Effector memory CD8-positive, alpha-beta T cell (primary cell): ENCODE data around the gene CAMTA1.

ENCODE experiments used
- ATAC-seq: fragments of 150-1000 bp; cut with Tn5 transposase; replicated peaks from 2 replicates; pipeline ENCODE4 v1.10.0; 2021; ENCODE audit warnings: mild to moderate bottlenecking, moderate library complexity
- DNase-seq, 3 experiments: peaks; one replicate each; pipeline ENCODE4 v3.0.0; 2021
- H3K27ac Mint-ChIP-seq, 2 donors: one replicate each; pipeline ENCODE4 v1.8.0; 2022; ENCODE audit warnings: mild to moderate bottlenecking in 2 of 2, mixed read lengths in 2 of 2, moderate library complexity in 2 of 2
- H3K27me3 Mint-ChIP-seq, 2 donors: one replicate each; pipeline ENCODE4 v1.8.0; 2022; ENCODE audit warnings: mixed read lengths in 2 of 2
- H3K36me3 Mint-ChIP-seq: one replicate; pipeline ENCODE4 v1.8.0; 2022; ENCODE audit warnings: mild to moderate bottlenecking, moderate library complexity, mixed read lengths; ENCODE audit not compliant: insufficient read depth
- H3K4me1 Mint-ChIP-seq, 2 donors: one replicate each; pipeline ENCODE4 v1.8.0; 2022; ENCODE audit warnings: low read depth in 2 of 2, mixed read lengths in 2 of 2
- H3K4me3 Mint-ChIP-seq, 2 donors: one replicate each; pipeline ENCODE4 v1.8.0; 2022; ENCODE audit warnings: mild to moderate bottlenecking in 2 of 2, mixed read lengths in 2 of 2, moderate library complexity in 2 of 2
- H3K9me3 Mint-ChIP-seq, 2 donors: one replicate each; pipeline ENCODE4 v1.8.0; 2022; ENCODE audit warnings: mixed read lengths in 2 of 2

CAMTA1 gene

GRCh38 chr1:6937048-6937447 lies 151.8 kb downstream of the CAMTA1 start:
- Mint-ChIP-seq H3K27me3 (peaks cover 0 to 8% of the 10 kb centered on the region in 2 donors), H3K36me3 (no peaks in the 10 kb centered on the region), H3K27ac (no peak overlapping the region), H3K9me3 (no peaks in the 10 kb centered on the region), H3K4me3 (no peak overlapping the region), H3K4me1 (no peaks in the 10 kb centered on the region)
- ATAC-seq = no peak
- DNase-seq = no peak

GRCh38 chr1:6939363-6939762 lies 154.1 kb downstream of the CAMTA1 start:
- H3K4me1 Mint-ChIP-seq = no peaks in the 10 kb centered on the region
- H3K27me3 Mint-ChIP-seq = peaks cover 1 to 5% of the 10 kb centered on the region in 2 donors
- no peak overlapping the region for H3K4me3 Mint-ChIP-seq
- ATAC-seq = no peak
- DNase-seq = no peak
- H3K36me3 Mint-ChIP-seq = no peaks in the 10 kb centered on the region
- H3K27ac Mint-ChIP-seq = no peak overlapping the region
- H3K9me3 Mint-ChIP-seq = no peaks in the 10 kb centered on the region

GRCh38 chr1:6941786-6942185 lies 156.5 kb downstream of the CAMTA1 start:
- no peaks in the 10 kb centered on the region for H3K36me3 Mint-ChIP-seq
- no peak overlapping the region for H3K4me3 Mint-ChIP-seq

GRCh38 chr1:6942990-6943389 lies 157.7 kb downstream of the CAMTA1 start:
- Mint-ChIP-seq H3K4me3 (no peak overlapping the region), H3K27me3 (peaks cover 5 to 9% of the 10 kb centered on the region in 2 donors), H3K27ac (no peak overlapping the region), H3K9me3 (no peaks in the 10 kb centered on the region), H3K4me1 (no peaks in the 10 kb centered on the region), H3K36me3 (no peaks in the 10 kb centered on the region)
- DNase-seq = no peak
- ATAC-seq = no peak

More at GRCh38 chr1:6941786-6942185, 156.5 kb downstream of the CAMTA1 start:
- Mint-ChIP-seq H3K27me3 (peaks cover 5 to 7% of the 10 kb centered on the region in 2 donors), H3K4me1 (no peaks in the 10 kb centered on the region), H3K27ac (no peak overlapping the region), H3K9me3 (no peaks in the 10 kb centered on the region)
- no peak for DNase-seq
- ATAC-seq = no peak

- H3K4me1 Mint-ChIP-seq = no peaks in the 10 kb centered on the region
- ATAC-seq (no peak), DNase-seq (no peak)
- H3K9me3 Mint-ChIP-seq = no peaks in the 10 kb centered on the region
- no peak overlapping the region for H3K27ac Mint-ChIP-seq
- H3K27me3 Mint-ChIP-seq = peaks cover 7 to 22% of the 10 kb centered on the region in 2 donors
- no peaks in the 10 kb centered on the region for H3K36me3 Mint-ChIP-seq
- no peak overlapping the region for H3K4me3 Mint-ChIP-seq
These were observed 159.2 kb downstream of the CAMTA1 start for GRCh38 chr1:6944434-6944833.

GRCh38 chr1:6947952-6948351 lies 162.7 kb downstream of the CAMTA1 start:
- Mint-ChIP-seq H3K27ac (no peak overlapping the region), H3K4me1 (no peaks in the 10 kb centered on the region), H3K27me3 (peaks cover 24 to 37% of the 10 kb centered on the region in 2 donors), H3K4me3 (no peak overlapping the region), H3K36me3 (no peaks in the 10 kb centered on the region), H3K9me3 (no peaks in the 10 kb centered on the region)
- no peak for DNase-seq
- ATAC-seq = no peak

- no peaks in the 10 kb centered on the region for H3K9me3 Mint-ChIP-seq
- no peak overlapping the region for H3K27ac Mint-ChIP-seq
- H3K27me3 Mint-ChIP-seq = peaks cover 27 to 37% of the 10 kb centered on the region in 2 donors
- DNase-seq (no peak), ATAC-seq (no peak)
- no peaks in the 10 kb centered on the region for H3K4me1 Mint-ChIP-seq
- H3K4me3 Mint-ChIP-seq = no peak overlapping the region
- H3K36me3 Mint-ChIP-seq = no peaks in the 10 kb centered on the region
These were observed 163.2 kb downstream of the CAMTA1 start for GRCh38 chr1:6948416-6948815.

GRCh38 chr1:6948861-6949260 lies 163.6 kb downstream of the CAMTA1 start:
- no peak for DNase-seq
- peaks cover 25 to 37% of the 10 kb centered on the region in 2 donors for H3K27me3 Mint-ChIP-seq
- no peaks in the 10 kb centered on the region for H3K4me1 Mint-ChIP-seq
- no peaks in the 10 kb centered on the region for H3K9me3 Mint-ChIP-seq
- ATAC-seq = no peak
- no peak overlapping the region for H3K27ac Mint-ChIP-seq
- H3K36me3 Mint-ChIP-seq = no peaks in the 10 kb centered on the region
- H3K4me3 Mint-ChIP-seq = no peak overlapping the region

GRCh38 chr1:6950001-6950765 lies 164.9 kb downstream of the CAMTA1 start:
- H3K27me3 Mint-ChIP-seq = peaks cover 22 to 37% of the 10 kb centered on the region in 2 donors
- H3K9me3 Mint-ChIP-seq = no peaks in the 10 kb centered on the region
- no peak for ATAC-seq
- no peaks in the 10 kb centered on the region for H3K4me1 Mint-ChIP-seq
- no peak for DNase-seq
- peaks cover 4% of the 10 kb centered on the region for H3K36me3 Mint-ChIP-seq
- H3K27ac Mint-ChIP-seq = no peak overlapping the region
- no peak overlapping the region for H3K4me3 Mint-ChIP-seq

- H3K4me3 Mint-ChIP-seq = no peak overlapping the region
- H3K27ac Mint-ChIP-seq = no peak overlapping the region
- H3K36me3 Mint-ChIP-seq = peaks cover 4% of the 10 kb centered on the region
- ATAC-seq (no peak), DNase-seq (no peak)
- no peaks in the 10 kb centered on the region for H3K4me1 Mint-ChIP-seq
- no peaks in the 10 kb centered on the region for H3K9me3 Mint-ChIP-seq
- H3K27me3 Mint-ChIP-seq = peaks cover 22 to 45% of the 10 kb centered on the region in 2 donors
These were observed 166.3 kb downstream of the CAMTA1 start for GRCh38 chr1:6951536-6951935.

- no peak overlapping the region for H3K4me3 Mint-ChIP-seq
- ATAC-seq = no peak
- no peak overlapping the region for H3K27ac Mint-ChIP-seq
- H3K36me3 Mint-ChIP-seq = peaks cover 4% of the 10 kb centered on the region
- H3K9me3 Mint-ChIP-seq = no peaks in the 10 kb centered on the region
- H3K4me1 Mint-ChIP-seq = no peaks in the 10 kb centered on the region
- peaks cover 22 to 57% of the 10 kb centered on the region in 2 donors for H3K27me3 Mint-ChIP-seq
- DNase-seq = no peak
These were observed 168.0 kb downstream of the CAMTA1 start for GRCh38 chr1:6953216-6953615.

GRCh38 chr1:6953907-6954364 lies 168.7 kb downstream of the CAMTA1 start:
- H3K4me1 Mint-ChIP-seq = no peaks in the 10 kb centered on the region
- H3K27me3 Mint-ChIP-seq = peaks cover 22 to 55% of the 10 kb centered on the region in 2 donors
- peaks cover 4% of the 10 kb centered on the region for H3K36me3 Mint-ChIP-seq
- H3K4me3 Mint-ChIP-seq = no peak overlapping the region
- DNase-seq (no peak), ATAC-seq (no peak)
- H3K27ac Mint-ChIP-seq = no peak overlapping the region
- no peaks in the 10 kb centered on the region for H3K9me3 Mint-ChIP-seq

- H3K27ac Mint-ChIP-seq = peak overlapping the region in 1 of 2 donors; percentile 27
- H3K4me3 Mint-ChIP-seq = no peak overlapping the region
- ATAC-seq = no peak
- H3K9me3 Mint-ChIP-seq = no peaks in the 10 kb centered on the region
- H3K27me3 Mint-ChIP-seq = peaks cover 18 to 55% of the 10 kb centered on the region in 2 donors
- no peaks in the 10 kb centered on the region for H3K4me1 Mint-ChIP-seq
- peaks cover 4% of the 10 kb centered on the region for H3K36me3 Mint-ChIP-seq
- no peak for DNase-seq
These were observed 169.3 kb downstream of the CAMTA1 start for GRCh38 chr1:6954591-6954990.

GRCh38 chr1:6955357-6956094 lies 170.3 kb downstream of the CAMTA1 start:
- no peak for ATAC-seq
- no peaks in the 10 kb centered on the region for H3K9me3 Mint-ChIP-seq
- no peak overlapping the region for H3K27ac Mint-ChIP-seq
- H3K4me3 Mint-ChIP-seq = no peak overlapping the region
- DNase-seq = no peak
- H3K27me3 Mint-ChIP-seq = peaks cover 22 to 60% of the 10 kb centered on the region in 2 donors
- H3K4me1 Mint-ChIP-seq = no peaks in the 10 kb centered on the region
- H3K36me3 Mint-ChIP-seq = peaks cover 4% of the 10 kb centered on the region
